ENCODE results near the gene DRD4.

The DRD4 gene

DNA sequence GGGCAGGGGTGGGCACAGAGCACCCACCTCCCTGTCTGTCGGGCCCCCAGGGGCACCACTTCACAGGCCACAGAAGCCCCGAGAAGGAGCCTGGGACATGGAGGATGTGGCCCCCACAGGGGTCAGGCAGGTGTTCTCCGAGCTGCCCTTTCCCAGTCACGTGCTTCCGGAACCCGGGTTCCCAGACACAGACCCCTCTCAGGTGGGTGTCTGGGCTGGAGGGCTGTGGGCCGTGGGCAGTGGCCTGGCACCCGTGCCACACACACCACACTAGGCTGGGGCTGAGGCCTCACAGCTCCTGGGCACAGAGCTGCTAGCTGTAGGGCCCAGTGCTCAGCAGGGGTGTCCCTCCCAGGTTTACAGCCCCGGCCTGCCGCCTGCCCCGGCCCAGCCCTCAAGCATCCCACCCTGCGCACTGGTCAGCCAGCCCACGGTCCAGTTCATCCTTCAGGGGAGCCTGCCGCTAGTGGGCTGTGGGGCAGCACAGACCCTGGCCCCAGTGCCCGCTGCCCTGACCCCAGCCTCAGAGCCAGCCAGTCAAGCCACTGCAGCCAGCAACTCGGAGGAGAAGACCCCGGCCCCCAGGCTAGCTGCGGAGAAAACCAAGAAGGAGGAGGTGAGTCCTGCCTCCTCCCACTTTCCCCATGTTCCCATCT lies 26.8 kb upstream of the DRD4 start:
- DNase-seq (ENCODE audit: low read depth) = no peak

GRCh38 chr11:611001-611996 lies 25.8 kb upstream of the DRD4 start:
- DNase-seq (ENCODE audit: low read depth) = no peak

DNA sequence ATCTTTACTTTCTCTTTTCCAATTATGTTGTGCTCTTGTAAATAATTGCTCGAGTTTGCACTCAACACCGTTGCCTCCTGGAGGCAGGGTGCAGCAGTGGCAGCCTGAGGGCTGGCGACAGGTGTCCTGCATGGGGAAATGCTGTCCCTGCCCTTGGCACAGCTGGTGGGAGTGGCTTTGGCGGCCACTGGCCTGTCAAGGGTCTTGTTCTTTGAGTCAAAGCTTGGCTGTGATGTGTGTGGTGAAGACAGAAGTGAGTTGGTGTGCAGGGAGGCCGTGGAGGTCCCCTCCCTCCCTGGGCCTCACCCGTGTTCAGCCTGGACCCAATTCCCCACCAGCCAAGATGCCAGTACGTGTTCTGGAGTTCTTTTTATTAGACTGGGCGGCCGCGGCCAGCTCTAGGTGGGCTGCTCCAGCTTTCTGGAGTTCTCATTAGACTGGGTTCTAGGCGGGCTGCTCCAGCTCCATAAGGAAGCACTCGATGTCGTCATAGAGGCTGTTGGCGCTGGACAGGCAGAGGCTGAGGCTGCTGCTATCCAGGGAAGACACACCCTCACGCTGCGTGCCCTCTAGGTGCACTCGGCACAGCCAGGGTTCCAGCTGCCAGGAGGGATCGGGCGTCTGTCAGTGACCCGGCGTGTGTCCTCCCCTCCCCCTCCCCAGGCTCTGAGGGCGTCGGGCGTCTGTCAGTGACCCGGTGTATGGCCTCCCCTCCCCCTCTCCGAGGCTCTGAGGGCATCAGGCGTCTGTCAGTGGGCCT lies 24.7 kb upstream of the DRD4 start:
- DNase-seq (ENCODE audit: low read depth) = no peak

- DNase-seq (ENCODE audit: low read depth) = no peak
Observed at GRCh38 chr11:612961-613300, 24.1 kb upstream of the DRD4 start.

- peak; percentile 74 for DNase-seq (ENCODE audit: low read depth)
Observed at GRCh38 chr11:613369-613968, 23.6 kb upstream of the DRD4 start.

GRCh38 chr11:614021-614622 lies 22.9 kb upstream of the DRD4 start:
- no peak for DNase-seq (ENCODE audit: low read depth)

DNA sequence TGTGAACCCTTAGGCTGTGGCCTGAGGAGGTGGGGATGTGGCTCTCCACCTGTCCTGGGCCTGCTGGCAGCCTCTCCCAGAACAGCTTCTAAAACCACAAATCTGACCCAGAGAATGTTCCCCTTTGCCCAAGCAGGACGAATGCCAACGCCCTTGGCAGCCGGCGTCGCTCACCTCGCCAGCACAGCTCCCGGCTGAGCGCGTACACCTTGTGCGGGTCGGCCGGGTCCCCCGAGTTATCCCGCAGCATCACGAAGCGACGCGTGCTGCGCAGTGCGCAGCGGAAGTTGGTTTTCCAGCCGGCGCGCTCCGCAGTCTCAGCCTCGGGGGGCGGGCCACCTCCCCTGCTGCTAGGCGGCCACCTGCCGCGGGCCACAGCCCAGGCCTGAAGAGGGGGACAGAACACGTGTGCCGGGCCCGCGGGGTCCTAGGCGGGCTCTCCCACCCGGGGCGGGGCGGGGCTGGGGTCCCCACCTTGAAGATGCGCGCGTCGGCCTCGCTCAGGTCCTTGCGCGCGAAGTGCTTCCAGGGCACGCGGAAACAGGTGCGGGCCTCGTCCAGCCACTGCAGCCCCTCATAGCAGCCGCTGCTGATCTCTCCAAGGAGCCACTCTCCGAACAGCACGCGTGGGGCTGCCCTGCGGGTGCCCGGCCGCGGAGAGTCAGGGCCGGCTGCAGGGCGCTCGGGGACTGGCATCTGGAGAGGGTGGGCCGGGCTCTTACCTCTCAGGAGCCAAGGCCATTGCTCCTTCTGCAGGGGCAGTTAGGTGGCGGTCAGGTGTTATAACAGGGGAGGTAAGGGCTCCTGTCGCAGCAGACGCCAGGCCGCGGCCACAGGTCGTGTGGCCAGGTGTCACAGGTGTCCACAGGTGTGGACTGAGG lies 22.2 kb upstream of the DRD4 start:
- DNase-seq (ENCODE audit: low read depth) = no peak

GRCh38 chr11:615504-616319 lies 21.4 kb upstream of the DRD4 start, which contains the start of gene IRF7:
Gene IRF7, minus strand, starts transcription at chr11:615950. Its CDS starts 586 bp downstream, at chr11:615364.
- DNase-seq (ENCODE audit: low read depth) = peak; percentile 80

DNA sequence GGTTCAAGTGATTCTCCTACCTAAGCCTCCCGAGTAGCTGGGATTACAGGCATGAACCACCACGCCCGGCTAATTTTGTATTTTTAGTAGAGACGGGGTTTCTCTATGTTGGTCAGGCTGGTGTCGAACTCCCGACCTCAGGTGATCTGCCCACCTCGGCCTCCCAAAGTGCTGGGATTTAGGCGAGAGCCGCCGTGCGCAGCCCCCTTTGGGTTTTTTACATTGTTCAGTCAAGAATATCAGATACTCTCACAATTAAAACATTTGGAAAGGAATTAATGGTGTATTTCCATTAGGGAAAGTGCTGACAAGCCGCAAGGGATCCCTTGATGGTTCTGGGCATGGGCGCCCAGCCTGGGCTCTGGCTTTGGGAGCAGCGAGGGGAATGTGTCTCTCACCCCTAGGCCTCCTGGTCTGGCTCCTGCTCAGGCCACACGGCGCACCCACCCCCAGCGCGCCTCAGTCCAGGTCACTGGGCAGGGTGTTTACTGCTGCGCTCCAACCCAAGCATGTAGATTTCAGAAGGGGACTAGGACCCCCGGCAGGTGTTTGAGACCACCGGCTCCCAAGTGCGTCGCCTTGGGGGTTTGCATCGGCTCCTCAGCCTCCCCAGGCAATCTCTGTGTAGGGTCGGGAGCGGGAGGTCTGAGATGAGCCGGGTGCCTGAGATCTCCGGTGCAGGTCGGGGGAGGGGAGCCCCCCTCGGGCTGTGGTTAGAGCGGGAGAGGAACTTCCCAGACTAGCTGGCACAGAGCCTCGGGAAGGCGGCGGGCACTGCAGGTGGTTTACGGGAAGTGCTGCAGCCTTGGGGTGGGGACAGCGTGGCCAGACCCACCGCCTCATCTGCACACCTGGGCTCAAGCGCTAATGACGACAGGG lies 20.5 kb upstream of the DRD4 start:
- DNase-seq (ENCODE audit: low read depth) = no peak

DNA sequence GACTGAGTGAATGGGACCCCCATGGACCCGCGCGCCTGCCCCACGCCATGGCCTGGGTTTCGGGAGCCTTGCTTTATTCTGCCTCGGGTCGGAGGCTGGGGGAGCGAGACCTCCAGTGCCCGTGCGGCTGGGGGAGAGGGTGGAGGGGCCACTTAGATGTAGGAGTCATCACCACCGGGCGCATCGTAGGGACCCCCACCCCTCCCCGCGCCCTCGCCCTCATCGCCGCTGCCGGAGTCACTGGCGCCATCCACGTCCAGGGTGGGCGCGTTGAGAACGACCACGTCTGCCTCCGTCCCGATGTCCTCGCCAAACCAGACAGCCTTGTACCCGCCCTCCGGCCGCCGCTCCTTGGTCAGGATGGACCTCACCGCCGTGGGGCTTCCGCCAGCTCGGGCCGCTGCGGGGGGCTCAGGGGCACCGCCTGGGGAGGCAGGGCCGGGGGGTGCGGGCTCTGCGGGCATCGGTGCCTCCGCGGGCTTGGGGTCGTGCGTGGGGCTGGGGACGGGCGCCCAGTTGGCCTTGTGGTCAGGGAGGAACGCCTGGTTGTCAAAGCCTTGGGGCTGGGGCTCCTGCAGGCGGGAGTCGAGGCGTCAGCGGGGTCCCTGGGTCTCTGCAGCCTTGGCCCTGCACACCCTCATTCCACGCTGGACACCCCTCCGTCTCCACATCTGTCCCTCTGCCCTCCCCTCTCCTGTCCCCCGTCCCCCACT lies 19.7 kb upstream of the DRD4 start:
- DNase-seq (ENCODE audit: low read depth) = no peak

GRCh38 chr11:617912-618682 lies 19.0 kb upstream of the DRD4 start:
- DNase-seq (ENCODE audit: low read depth) = no peak

- no peak for DNase-seq (ENCODE audit: low read depth)
Observed at GRCh38 chr11:618856-619627, 18.0 kb upstream of the DRD4 start.

DNA sequence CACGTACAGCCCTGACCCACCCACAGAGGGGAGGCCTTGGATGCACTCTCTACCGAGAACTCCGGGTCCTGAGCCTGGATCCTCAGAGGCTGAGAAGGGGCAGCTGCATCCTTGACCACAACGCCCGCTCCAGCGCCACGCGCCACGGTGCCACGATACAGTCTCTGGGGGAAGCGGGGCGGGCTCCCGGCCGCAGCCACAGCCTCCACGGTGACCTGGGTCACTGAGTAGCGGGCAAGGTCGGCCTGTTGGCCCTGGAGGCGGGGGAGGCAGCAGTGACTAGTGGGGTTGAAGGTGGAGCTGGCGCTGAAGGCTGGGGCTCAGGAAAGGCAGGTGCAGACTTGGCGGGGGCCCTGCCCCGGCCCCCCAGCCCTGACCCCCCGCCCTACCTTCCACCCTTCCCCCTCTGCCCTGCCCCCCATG lies 17.4 kb upstream of the DRD4 start:
- no peak for DNase-seq (ENCODE audit: low read depth)

GRCh38 chr11:620201-620600 lies 16.9 kb upstream of the DRD4 start:
- no peak for DNase-seq (ENCODE audit: low read depth)

DNA sequence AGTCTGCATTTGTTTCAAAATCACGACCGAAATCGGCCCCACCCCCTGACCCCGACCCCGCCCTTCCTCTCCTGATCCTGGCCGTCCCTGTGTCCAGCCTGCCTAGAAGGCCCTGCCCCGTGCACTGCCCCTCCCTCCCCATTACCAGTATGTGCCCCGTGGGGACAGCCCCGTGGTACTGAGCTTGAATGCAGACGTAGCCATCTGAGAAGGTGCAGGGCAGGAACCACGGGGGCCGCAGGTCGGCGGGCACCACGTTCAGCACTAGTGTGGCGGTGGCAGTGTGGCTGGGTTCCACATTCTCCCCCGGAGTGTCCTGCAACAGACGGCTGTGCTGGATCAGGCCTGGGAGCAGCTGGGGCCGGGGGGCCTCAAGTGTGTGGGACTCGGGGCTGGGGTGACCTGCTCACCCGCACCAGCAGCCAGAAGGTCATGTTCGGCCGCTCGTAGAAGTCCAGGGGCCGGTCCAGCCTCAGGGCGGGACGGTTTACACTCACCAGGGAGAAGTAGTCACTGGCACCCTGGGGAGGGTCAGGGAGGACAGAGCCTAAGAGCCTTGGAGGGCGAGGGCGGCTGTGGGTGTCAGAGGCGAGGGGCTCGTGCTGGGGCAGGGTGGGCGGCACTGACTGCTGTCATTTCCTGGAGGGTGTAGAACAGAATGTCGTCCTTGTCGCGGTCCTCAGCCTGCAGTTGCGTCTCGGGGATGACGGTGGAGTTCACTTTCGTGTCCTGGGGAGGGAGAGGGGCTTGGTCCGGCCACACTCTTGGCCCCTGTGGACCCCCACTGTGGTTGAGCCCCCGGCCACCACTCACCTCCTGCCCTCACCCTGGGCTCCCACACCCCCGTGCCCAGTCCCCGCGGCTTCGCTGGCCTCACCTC lies 15.9 kb upstream of the DRD4 start:
- DNase-seq (ENCODE audit: low read depth) = no peak

DNA sequence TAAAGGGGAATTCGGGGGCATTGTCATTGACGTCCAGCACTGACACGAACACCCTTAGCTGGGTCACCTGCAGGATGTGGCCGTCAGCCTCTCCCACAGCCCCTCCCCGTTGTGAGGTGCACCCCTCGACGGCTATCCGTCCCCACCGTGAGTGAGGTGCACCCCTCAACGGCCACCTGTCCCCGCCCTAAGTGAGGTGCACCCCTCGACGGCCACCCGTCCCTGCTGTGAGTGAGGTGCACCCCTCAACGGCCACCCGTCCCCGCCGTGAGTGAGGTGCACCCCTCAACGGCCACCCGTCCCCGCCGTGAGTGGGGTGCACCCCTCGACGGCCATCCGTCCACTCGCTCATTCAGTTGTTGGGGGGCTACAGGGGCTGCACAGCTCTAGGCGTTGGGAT lies 15.2 kb upstream of the DRD4 start:
- DNase-seq (ENCODE audit: low read depth) = no peak
